ENCODE data around the gene UBL3.

The UBL3 gene

GRCh38 chr13:29801102-29801501 lies 49.3 kb downstream of the UBL3 start:
- WGBS (ENCODE audit: insufficient coverage, insufficient read length): no CpG with 5 or more reads among the region's 4 CpGs
- DNase-seq (ENCODE audit: low read depth, low spot score): no peak
- Histone ChIP-seq H3K9me3 (ENCODE audit: control insufficient read depth, insufficient read depth, low read length) (no peaks in the 10 kb centered on the region), H3K36me3 (ENCODE audit: control insufficient read depth, insufficient read depth, low read length) (no peaks in the 10 kb centered on the region), H3K27ac (ENCODE audit: low read length) (no peak overlapping the region), H3K4me3 (ENCODE audit: low read length) (no peak overlapping the region), H3K4me1 (ENCODE audit: control insufficient read depth, insufficient read depth, low read length) (peaks cover 7% of the 10 kb centered on the region), H3K27me3 (ENCODE audit: control insufficient read depth, insufficient read depth, low read length) (no peaks in the 10 kb centered on the region)

- WGBS (ENCODE audit: insufficient coverage, insufficient read length): no CpG with 5 or more reads among the region's 6 CpGs
- H3K9me3 ChIP-seq (ENCODE audit: control insufficient read depth, insufficient read depth, low read length): no peaks in the 10 kb centered on the region
- H3K4me3 ChIP-seq (ENCODE audit: low read length): no peak overlapping the region
- H3K4me1 ChIP-seq (ENCODE audit: control insufficient read depth, insufficient read depth, low read length): peaks cover 7% of the 10 kb centered on the region
- H3K27me3 ChIP-seq (ENCODE audit: control insufficient read depth, insufficient read depth, low read length): no peaks in the 10 kb centered on the region
- H3K36me3 ChIP-seq (ENCODE audit: control insufficient read depth, insufficient read depth, low read length): no peaks in the 10 kb centered on the region
- no peak overlapping the region for H3K27ac ChIP-seq (ENCODE audit: low read length)
- no peak for DNase-seq (ENCODE audit: low read depth, low spot score)
Measured at GRCh38 chr13:29800687-29801086, 49.7 kb downstream of the UBL3 start.

GRCh38 chr13:29799041-29799440 lies 51.4 kb downstream of the UBL3 start:
- no peaks in the 10 kb centered on the region for H3K27me3 ChIP-seq (ENCODE audit: control insufficient read depth, insufficient read depth, low read length)
- no peaks in the 10 kb centered on the region for H3K36me3 ChIP-seq (ENCODE audit: control insufficient read depth, insufficient read depth, low read length)
- no peak overlapping the region for H3K27ac ChIP-seq (ENCODE audit: low read length)
- DNase-seq (ENCODE audit: low read depth, low spot score): no peak
- no CpG with 5 or more reads among the region's 2 CpGs for WGBS (ENCODE audit: insufficient coverage, insufficient read length)
- H3K9me3 ChIP-seq (ENCODE audit: control insufficient read depth, insufficient read depth, low read length): no peaks in the 10 kb centered on the region
- H3K4me1 ChIP-seq (ENCODE audit: control insufficient read depth, insufficient read depth, low read length): peaks cover 7% of the 10 kb centered on the region
- H3K4me3 ChIP-seq (ENCODE audit: low read length): no peak overlapping the region

- Histone ChIP-seq H3K9me3 (ENCODE audit: control insufficient read depth, insufficient read depth, low read length) (no peaks in the 10 kb centered on the region), H3K27me3 (ENCODE audit: control insufficient read depth, insufficient read depth, low read length) (no peaks in the 10 kb centered on the region), H3K4me1 (ENCODE audit: control insufficient read depth, insufficient read depth, low read length) (no peaks in the 10 kb centered on the region), H3K27ac (ENCODE audit: low read length) (no peak overlapping the region), H3K4me3 (ENCODE audit: low read length) (no peak overlapping the region), H3K36me3 (ENCODE audit: control insufficient read depth, insufficient read depth, low read length) (no peaks in the 10 kb centered on the region)
- no peak for DNase-seq (ENCODE audit: low read depth, low spot score)
- no CpG with 5 or more reads among the region's 5 CpGs for WGBS (ENCODE audit: insufficient coverage, insufficient read length)
Measured at GRCh38 chr13:29791997-29792780, 58.2 kb downstream of the UBL3 start.

GRCh38 chr13:29791508-29791907 lies 58.9 kb downstream of the UBL3 start:
- Histone ChIP-seq H3K27ac (ENCODE audit: low read length) (no peak overlapping the region), H3K27me3 (ENCODE audit: control insufficient read depth, insufficient read depth, low read length) (no peaks in the 10 kb centered on the region), H3K36me3 (ENCODE audit: control insufficient read depth, insufficient read depth, low read length) (no peaks in the 10 kb centered on the region), H3K4me3 (ENCODE audit: low read length) (no peak overlapping the region), H3K9me3 (ENCODE audit: control insufficient read depth, insufficient read depth, low read length) (no peaks in the 10 kb centered on the region), H3K4me1 (ENCODE audit: control insufficient read depth, insufficient read depth, low read length) (no peaks in the 10 kb centered on the region)
- WGBS (ENCODE audit: insufficient coverage, insufficient read length): no CpG with 5 or more reads among the region's 1 CpG
- no peak for DNase-seq (ENCODE audit: low read depth, low spot score)

GRCh38 chr13:29786698-29787097 lies 63.7 kb downstream of the UBL3 start:
- H3K4me3 ChIP-seq (ENCODE audit: low read length): no peak overlapping the region
- no peaks in the 10 kb centered on the region for H3K4me1 ChIP-seq (ENCODE audit: control insufficient read depth, insufficient read depth, low read length)
- H3K9me3 ChIP-seq (ENCODE audit: control insufficient read depth, insufficient read depth, low read length): no peaks in the 10 kb centered on the region
- DNase-seq (ENCODE audit: low read depth, low spot score): no peak
- H3K27me3 ChIP-seq (ENCODE audit: control insufficient read depth, insufficient read depth, low read length): no peaks in the 10 kb centered on the region
- no peak overlapping the region for H3K27ac ChIP-seq (ENCODE audit: low read length)
- WGBS (ENCODE audit: insufficient coverage, insufficient read length): no CpG with 5 or more reads among the region's 1 CpG
- no peaks in the 10 kb centered on the region for H3K36me3 ChIP-seq (ENCODE audit: control insufficient read depth, insufficient read depth, low read length)

GRCh38 chr13:29785978-29786377 lies 64.4 kb downstream of the UBL3 start:
- no peak for DNase-seq (ENCODE audit: low read depth, low spot score)
- Histone ChIP-seq H3K4me1 (ENCODE audit: control insufficient read depth, insufficient read depth, low read length) (no peaks in the 10 kb centered on the region), H3K36me3 (ENCODE audit: control insufficient read depth, insufficient read depth, low read length) (no peaks in the 10 kb centered on the region), H3K4me3 (ENCODE audit: low read length) (no peak overlapping the region), H3K27me3 (ENCODE audit: control insufficient read depth, insufficient read depth, low read length) (no peaks in the 10 kb centered on the region), H3K9me3 (ENCODE audit: control insufficient read depth, insufficient read depth, low read length) (no peaks in the 10 kb centered on the region), H3K27ac (ENCODE audit: low read length) (no peak overlapping the region)

GRCh38 chr13:29782798-29783197 lies 67.6 kb downstream of the UBL3 start:
- no CpG with 5 or more reads among the region's 1 CpG for WGBS (ENCODE audit: insufficient coverage, insufficient read length)
- H3K36me3 ChIP-seq (ENCODE audit: control insufficient read depth, insufficient read depth, low read length): no peaks in the 10 kb centered on the region
- no peaks in the 10 kb centered on the region for H3K9me3 ChIP-seq (ENCODE audit: control insufficient read depth, insufficient read depth, low read length)
- no peak overlapping the region for H3K27ac ChIP-seq (ENCODE audit: low read length)
- H3K4me1 ChIP-seq (ENCODE audit: control insufficient read depth, insufficient read depth, low read length): no peaks in the 10 kb centered on the region
- no peaks in the 10 kb centered on the region for H3K27me3 ChIP-seq (ENCODE audit: control insufficient read depth, insufficient read depth, low read length)
- no peak overlapping the region for H3K4me3 ChIP-seq (ENCODE audit: low read length)
- no peak for DNase-seq (ENCODE audit: low read depth, low spot score)

GRCh38 chr13:29774830-29775229 lies 75.6 kb downstream of the UBL3 start:
- H3K9me3 ChIP-seq (ENCODE audit: control insufficient read depth, insufficient read depth, low read length): no peaks in the 10 kb centered on the region
- no peaks in the 10 kb centered on the region for H3K36me3 ChIP-seq (ENCODE audit: control insufficient read depth, insufficient read depth, low read length)
- H3K27ac ChIP-seq (ENCODE audit: low read length): no peak overlapping the region
- DNase-seq (ENCODE audit: low read depth, low spot score): no peak
- no peaks in the 10 kb centered on the region for H3K27me3 ChIP-seq (ENCODE audit: control insufficient read depth, insufficient read depth, low read length)
- H3K4me1 ChIP-seq (ENCODE audit: control insufficient read depth, insufficient read depth, low read length): no peaks in the 10 kb centered on the region
- no CpG with 5 or more reads among the region's 1 CpG for WGBS (ENCODE audit: insufficient coverage, insufficient read length)
- no peak overlapping the region for H3K4me3 ChIP-seq (ENCODE audit: low read length)

GRCh38 chr13:29771247-29771646 lies 79.2 kb downstream of the UBL3 start:
- no CpG with 5 or more reads among the region's 2 CpGs for WGBS (ENCODE audit: insufficient coverage, insufficient read length)

GRCh38 chr13:29767006-29767405 lies 83.4 kb downstream of the UBL3 start:
- Histone ChIP-seq H3K27me3 (ENCODE audit: control insufficient read depth, insufficient read depth, low read length) (no peaks in the 10 kb centered on the region; the same call in 1 of the 2 replicates), H3K4me3 (ENCODE audit: low read length) (no peak overlapping the region), H3K27ac (ENCODE audit: low read length) (no peak overlapping the region), H3K9me3 (ENCODE audit: control insufficient read depth, insufficient read depth, low read length) (no peaks in the 10 kb centered on the region), H3K36me3 (ENCODE audit: control insufficient read depth, insufficient read depth, low read length) (no peaks in the 10 kb centered on the region), H3K4me1 (ENCODE audit: control insufficient read depth, insufficient read depth, low read length) (no peaks in the 10 kb centered on the region)
- no CpG with 5 or more reads among the region's 5 CpGs for WGBS (ENCODE audit: insufficient coverage, insufficient read length)
- DNase-seq (ENCODE audit: low read depth, low spot score): no peak

More at GRCh38 chr13:29771247-29771646, 79.2 kb downstream of the UBL3 start:
- no peaks in the 10 kb centered on the region for H3K9me3 ChIP-seq (ENCODE audit: control insufficient read depth, insufficient read depth, low read length)
- H3K27ac ChIP-seq (ENCODE audit: low read length): no peak overlapping the region
- no peak overlapping the region for H3K4me3 ChIP-seq (ENCODE audit: low read length)
- H3K4me1 ChIP-seq (ENCODE audit: control insufficient read depth, insufficient read depth, low read length): no peaks in the 10 kb centered on the region
- H3K36me3 ChIP-seq (ENCODE audit: control insufficient read depth, insufficient read depth, low read length): no peaks in the 10 kb centered on the region
- no peaks in the 10 kb centered on the region for H3K27me3 ChIP-seq (ENCODE audit: control insufficient read depth, insufficient read depth, low read length)
- DNase-seq (ENCODE audit: low read depth, low spot score): no peak

All from iPS DF 6.9 (cell line).